Keratinocyte (primary cell): Measurements from ENCODE around the gene SLC66A2. TPM values are rescaled to one million over a fixed set of nuclear protein-coding genes. Genes with fewer than 3 reads are reported as not detected.

Experiments used
- DNase-seq: peaks from one replicate; pipeline ENCODE4 v3.0.0-alpha.2; 2011; ENCODE audit warnings: low read depth, missing footprints, low spot score
- FAIRE-seq: peaks from 2 replicates; lab custom pipeline; 2011; peaks lifted over from hg19 to GRCh38; lab: Jason Lieb, UNC
- H2AFZ ChIP-seq: 2 replicates; pipeline ENCODE4 v1.6.0; 2012; ENCODE audit warnings: low read length, control low read depth, inconsistent platforms; ENCODE audit not compliant: control insufficient read depth
- H3K27ac ChIP-seq: 2 replicates; pipeline ENCODE4 v1.5.1; 2011; ENCODE audit warnings: low read length; ENCODE audit not compliant: control insufficient read depth, insufficient read depth
- H3K27me3 ChIP-seq: 3 replicates; pipeline ENCODE4 v1.6.0; 2011; ENCODE audit warnings: low read length; ENCODE audit not compliant: control insufficient read depth, insufficient read depth; ENCODE audit errors: extremely low read depth
- H3K36me3 ChIP-seq, 2 experiments: 2 replicates in 1 of 2; 3 replicates in 1 of 2; pipeline ENCODE4 v1.5.1; 2011; ENCODE audit warnings: low read length in 2 of 2, mild to moderate bottlenecking in 1 of 2; ENCODE audit not compliant: control insufficient read depth in 2 of 2, insufficient read depth in 2 of 2; ENCODE audit errors: extremely low read depth in 1 of 2
- H3K4me1 ChIP-seq: 3 replicates; pipeline ENCODE4 v1.5.1; 2011; ENCODE audit warnings: low read length; ENCODE audit not compliant: control insufficient read depth, insufficient read depth; ENCODE audit errors: extremely low read depth
- H3K4me2 ChIP-seq: 3 replicates; pipeline ENCODE4 v1.6.0; 2011; ENCODE audit warnings: low read depth, low read length; ENCODE audit not compliant: control insufficient read depth, insufficient read depth; ENCODE audit errors: extremely low read depth
- H3K4me3 ChIP-seq, 3 experiments: fragments of 200-600 bp in 1 of 3; sonication (generic) in 1 of 3; 2 replicates in 2 of 3; 3 replicates in 1 of 3; pipeline ENCODE4 v1.5.1; 2011 to 2016; ENCODE audit warnings: low read length in 3 of 3, mild to moderate bottlenecking in 3 of 3, control low read depth in 2 of 3, inconsistent platforms in 1 of 3, low read depth in 1 of 3, mixed read lengths in 1 of 3, mixed run types in 1 of 3, moderate library complexity in 1 of 3; ENCODE audit not compliant: control insufficient read depth in 2 of 3, insufficient read depth in 2 of 3; ENCODE audit errors: extremely low read depth in 1 of 3
- H3K79me2 ChIP-seq: 2 replicates; pipeline ENCODE4 v1.6.0; 2012; ENCODE audit warnings: low read length; ENCODE audit not compliant: control insufficient read depth, insufficient read depth
- H3K9ac ChIP-seq: 3 replicates; pipeline ENCODE4 v1.6.0; 2011; ENCODE audit warnings: low read length; ENCODE audit not compliant: control insufficient read depth, insufficient read depth; ENCODE audit errors: extremely low read depth
- H3K9me1 ChIP-seq: 3 replicates; pipeline ENCODE4 v1.6.0; 2011; ENCODE audit warnings: low read length; ENCODE audit not compliant: control insufficient read depth, insufficient read depth; ENCODE audit errors: extremely low read depth
- H3K9me3 ChIP-seq: 2 replicates; pipeline ENCODE4 v1.5.1; 2012; ENCODE audit warnings: low read depth, low read length; ENCODE audit not compliant: control insufficient read depth
- H4K20me1 ChIP-seq: 3 replicates; pipeline ENCODE4 v1.6.0; 2011; ENCODE audit warnings: low read length; ENCODE audit not compliant: control insufficient read depth, insufficient read depth; ENCODE audit errors: extremely low read depth
- EZH2 ChIP-seq: IDR thresholded peaks from one replicate; pipeline ENCODE4 v1.6.1; 2012; ENCODE audit warnings: inconsistent platforms, mild to moderate bottlenecking, low read length, moderate library complexity
- dilution Hi-C: fragments of 300-500 bp; cut with MboI; formaldehyde crosslinking; loops from one replicate; pipeline ENCODE4 v1.7.0; 2020; ENCODE audit warnings: low sequenced_read_pairs; ENCODE audit not compliant: extremely low pct_ligation_motif_present
- polyA plus RNA-seq, 5 experiments: library from polyadenylated mRNA; depleted of rRNA in 3 of 5; stranded (reverse) in 3 of 5; stranded (forward) in 1 of 5; unstranded in 1 of 5; fragments of >200 nt; gene quantifications; 1 replicate in 1 of 5; 2 replicates in 3 of 5; 3 replicates in 1 of 5; pipeline versions ENCODE4 v1.2.1 to v1.2.3, GENCODE V29; 2011 to 2012; ENCODE audit warnings: missing spikeins in 2 of 5, low read depth in 1 of 5, low replicate concordance in 1 of 5
- TF ChIP-seq, protein P1 (sequence below), 3 experiments: IDR thresholded peaks in 1 of 3; conservative IDR thresholded peaks in 1 of 3; optimal IDR thresholded peaks in 1 of 3; 2 replicates in 2 of 3; 3 replicates in 1 of 3; pipeline versions ENCODE3 to v1.5.1; 2011; ENCODE audit warnings: low read length in 3 of 3, mild to moderate bottlenecking in 3 of 3, moderate library complexity in 2 of 3, control low read depth in 1 of 3, inconsistent platforms in 1 of 3; ENCODE audit not compliant: insufficient read depth in 2 of 3; ENCODE audit errors: extremely low read depth in 1 of 3

The SLC66A2 gene
- polyA plus RNA-seq, 1 donor (not counting 4 experiments of a cell fraction or from before 2014, with no cell fraction given): 16.3 TPM

DNA sequence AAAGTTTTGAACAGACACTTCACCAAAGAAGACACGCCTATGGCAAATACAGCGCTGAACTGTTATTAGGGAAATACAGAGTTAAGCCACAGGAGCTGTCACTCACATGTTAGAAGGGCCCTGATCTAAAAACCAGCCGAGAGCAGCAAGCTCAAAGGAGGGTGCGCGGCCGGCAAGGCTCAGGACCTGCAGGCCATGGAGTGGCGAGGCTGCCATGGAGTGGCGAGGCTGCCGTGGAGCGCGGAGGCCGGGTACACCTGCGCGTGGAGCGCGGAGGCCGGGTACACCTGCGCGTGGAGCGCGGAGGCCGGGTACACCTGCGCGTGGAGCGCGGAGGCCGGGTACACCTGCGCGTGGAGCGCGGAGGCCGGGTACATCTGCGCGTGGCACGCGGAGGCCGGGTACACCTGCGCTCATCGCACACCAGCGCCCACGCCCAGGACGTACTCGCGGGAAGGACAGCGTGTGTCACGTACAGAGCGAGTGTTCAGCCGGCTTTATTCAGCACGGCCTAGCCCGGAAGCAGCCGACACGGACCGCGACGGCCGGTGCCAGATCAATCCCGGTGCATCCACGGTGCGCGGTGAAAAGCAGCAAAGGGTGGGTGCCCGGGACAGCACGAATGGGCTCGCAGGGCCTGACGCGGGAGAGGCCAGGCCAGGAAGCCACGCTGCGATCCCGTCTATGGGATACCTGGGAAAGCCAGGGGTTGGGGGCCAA lies 68.8 kb downstream of the SLC66A2 start:
- Histone ChIP-seq H3K9ac (no peak overlapping the region), H3K4me3 (no peak overlapping the region), H3K9me1 (no peaks in the 10 kb centered on the region), H3K4me1 (no peaks in the 10 kb centered on the region), H3K27me3 (no peaks in the 10 kb centered on the region), H3K27ac (no peak overlapping the region), H2AFZ (no peak overlapping the region), H4K20me1 (no peaks in the 10 kb centered on the region), H3K4me2 (no peak overlapping the region), H3K79me2 (no peaks in the 10 kb centered on the region), H3K9me3 (peaks cover under 1% of the 10 kb centered on the region), H3K36me3 (no peaks in the 10 kb centered on the region)
- DNase-seq (no peak), FAIRE-seq (no peak)
- dilution Hi-C loops: no loop called here
- TF ChIP-seq, protein P1, sequence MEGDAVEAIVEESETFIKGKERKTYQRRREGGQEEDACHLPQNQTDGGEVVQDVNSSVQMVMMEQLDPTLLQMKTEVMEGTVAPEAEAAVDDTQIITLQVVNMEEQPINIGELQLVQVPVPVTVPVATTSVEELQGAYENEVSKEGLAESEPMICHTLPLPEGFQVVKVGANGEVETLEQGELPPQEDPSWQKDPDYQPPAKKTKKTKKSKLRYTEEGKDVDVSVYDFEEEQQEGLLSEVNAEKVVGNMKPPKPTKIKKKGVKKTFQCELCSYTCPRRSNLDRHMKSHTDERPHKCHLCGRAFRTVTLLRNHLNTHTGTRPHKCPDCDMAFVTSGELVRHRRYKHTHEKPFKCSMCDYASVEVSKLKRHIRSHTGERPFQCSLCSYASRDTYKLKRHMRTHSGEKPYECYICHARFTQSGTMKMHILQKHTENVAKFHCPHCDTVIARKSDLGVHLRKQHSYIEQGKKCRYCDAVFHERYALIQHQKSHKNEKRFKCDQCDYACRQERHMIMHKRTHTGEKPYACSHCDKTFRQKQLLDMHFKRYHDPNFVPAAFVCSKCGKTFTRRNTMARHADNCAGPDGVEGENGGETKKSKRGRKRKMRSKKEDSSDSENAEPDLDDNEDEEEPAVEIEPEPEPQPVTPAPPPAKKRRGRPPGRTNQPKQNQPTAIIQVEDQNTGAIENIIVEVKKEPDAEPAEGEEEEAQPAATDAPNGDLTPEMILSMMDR (optimal IDR thresholded peaks at IDR 0.05 in 1 of 3, IDR thresholded peaks at IDR 0.05 in 1 of 3, conservative IDR thresholded peaks at IDR 0.05 in 1 of 3; ENCODE audit: extremely low read depth in 1 of 3, insufficient read depth in 2 of 3, low read length in 3 of 3): no peak
- TF ChIP-seq EZH2: no peak

DNA sequence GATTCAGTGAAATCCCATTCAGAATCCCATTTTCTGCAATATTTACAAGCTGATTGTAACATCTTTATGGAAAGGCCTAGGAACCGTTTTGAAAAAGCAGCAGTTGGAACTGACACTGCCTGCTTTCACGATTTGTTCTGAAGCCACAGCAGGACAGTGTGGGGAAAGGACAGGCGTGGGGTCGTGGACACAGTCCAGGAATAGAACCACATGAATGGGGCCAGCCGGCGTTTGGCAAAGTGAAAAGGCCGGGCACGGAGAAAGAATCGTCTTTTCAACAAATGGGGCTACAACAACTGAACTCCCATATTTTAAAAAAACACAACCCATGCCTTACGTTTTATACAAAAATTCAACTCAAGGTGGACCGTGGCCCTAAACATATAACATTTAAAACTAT lies 69.8 kb downstream of the SLC66A2 start:
- dilution Hi-C loops: no loop called here
- H3K4me2 ChIP-seq: no peak overlapping the region
- H4K20me1 ChIP-seq: no peaks in the 10 kb centered on the region
- no peaks in the 10 kb centered on the region for H3K79me2 ChIP-seq
- DNase-seq: no peak
- no peaks in the 10 kb centered on the region for H3K9me1 ChIP-seq
- no peaks in the 10 kb centered on the region for H3K9me3 ChIP-seq
- TF ChIP-seq, protein P1 (optimal IDR thresholded peaks at IDR 0.05 in 1 of 3, IDR thresholded peaks at IDR 0.05 in 1 of 3, conservative IDR thresholded peaks at IDR 0.05 in 1 of 3; ENCODE audit: extremely low read depth in 1 of 3, insufficient read depth in 2 of 3, low read length in 3 of 3): no peak
- TF ChIP-seq EZH2: no peak
- peaks cover under 1% of the 10 kb centered on the region for H3K4me1 ChIP-seq
- H3K27me3 ChIP-seq: peaks cover 2% of the 10 kb centered on the region
- H3K27ac ChIP-seq: no peak overlapping the region
- no peaks in the 10 kb centered on the region for H3K36me3 ChIP-seq
- H3K4me3 ChIP-seq: no peak overlapping the region
- no peak overlapping the region for H2AFZ ChIP-seq
- FAIRE-seq: no peak
- H3K9ac ChIP-seq: no peak overlapping the region
